Activated CD4-positive, alpha-beta T cell treated with anti-CD3 and anti-CD28 coated beads, Interleukin-2, amount 50 U/mL, for 24 hours (primary cell): Measurements from ENCODE around the gene OSBPL8.
A peak's percentile ranks its signal among the peaks of the same experiment; 100 is the strongest.

Source experiments
- DNase-seq, 2 donors: peaks; one replicate each; pipeline ENCODE4 v3.0.0-alpha.2; 2020; ENCODE audit warnings: low read depth in 1 of 2, low spot score in 1 of 2

OSBPL8 gene

GRCh38 chr12:76559400-76560085 lies at the start of gene OSBPL8:
OSBPL8 (minus strand) TSS chr12:76559771; CDS start chr12:76487551, 72,220 bp downstream.
- peak; percentile 94 to 97 for DNase-seq

- no peak for DNase-seq
Observed at GRCh38 chr12:76608070-76608469, 48.5 kb upstream of the OSBPL8 start.

GRCh38 chr12:76595056-76595455 lies 35.5 kb upstream of the OSBPL8 start:
- DNase-seq = no peak

- no peak for DNase-seq
Observed at GRCh38 chr12:76591476-76591875, 31.9 kb upstream of the OSBPL8 start.

GRCh38 chr12:76590131-76590530 lies 30.6 kb upstream of the OSBPL8 start:
- DNase-seq = no peak

GRCh38 chr12:76588881-76589565 lies 29.5 kb upstream of the OSBPL8 start:
- DNase-seq = no peak

- no peak for DNase-seq
Observed at GRCh38 chr12:76587428-76588178, 28.0 kb upstream of the OSBPL8 start.

- peak in 1 of 2 donors; percentile 27 for DNase-seq
Observed at GRCh38 chr12:76586764-76587395, 27.3 kb upstream of the OSBPL8 start.

- DNase-seq = no peak
Observed at GRCh38 chr12:76583301-76583700, 23.7 kb upstream of the OSBPL8 start.

- DNase-seq = no peak
Observed at GRCh38 chr12:76573840-76574373, 14.3 kb upstream of the OSBPL8 start.

- DNase-seq = no peak
Observed at GRCh38 chr12:76571256-76571655, 11.7 kb upstream of the OSBPL8 start.

- DNase-seq = no peak
Observed at GRCh38 chr12:76569685-76570604, 10.4 kb upstream of the OSBPL8 start.

- DNase-seq = no peak
Observed at GRCh38 chr12:76568888-76569551, 9.4 kb upstream of the OSBPL8 start.

GRCh38 chr12:76568130-76568529 lies 8.6 kb upstream of the OSBPL8 start:
- DNase-seq = no peak

- no peak for DNase-seq
Observed at GRCh38 chr12:76563061-76563460, 3.5 kb upstream of the OSBPL8 start.

GRCh38 chr12:76562130-76562529 lies 2.6 kb upstream of the OSBPL8 start:
- no peak for DNase-seq

GRCh38 chr12:76560086-76560491 lies 518 bp upstream of the OSBPL8 start:
- no peak for DNase-seq

- DNase-seq = peak; percentile 58 to 65
Observed at GRCh38 chr12:76558684-76559399, 729 bp downstream of the OSBPL8 start.

GRCh38 chr12:76556368-76556767 lies 3.2 kb downstream of the OSBPL8 start:
- no peak for DNase-seq
